Measurements from ENCODE around the gene DYDC2. TPM values are rescaled to one million over a fixed set of nuclear protein-coding genes. Genes with fewer than 3 reads are reported as not detected.

Gene DYDC2
- total RNA-seq, 1 experiment from 2014 or later = 2.8 TPM

DNA sequence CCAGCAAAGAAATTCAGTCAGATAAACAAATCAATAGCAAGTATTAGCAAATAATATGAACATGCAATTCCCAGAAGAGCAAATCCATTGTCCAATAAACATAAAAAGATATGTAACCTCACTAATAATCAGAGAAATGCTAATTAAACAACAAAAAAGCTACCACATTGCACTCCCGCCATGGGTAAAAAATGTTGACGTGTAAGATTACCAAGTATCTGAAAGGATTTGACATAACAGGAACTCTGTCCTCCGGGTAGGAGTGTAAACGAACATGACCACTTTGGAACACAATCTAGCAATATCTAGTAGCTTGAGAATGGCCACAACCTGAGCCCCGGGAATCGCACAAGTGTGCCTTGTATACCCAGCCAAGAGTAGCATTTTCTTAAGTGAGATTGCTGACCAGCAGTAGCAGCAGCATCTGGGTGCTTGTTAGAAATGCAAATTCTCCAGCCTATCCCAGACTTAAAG lies 31.7 kb upstream of the DYDC2 start:
- Histone ChIP-seq H3K56ac (ENCODE audit: insufficient read length, low read depth, low read length) (no peak overlapping the region), H2BK5ac (ENCODE audit: insufficient read length, low read length) (no peak overlapping the region), H3K79me2 (ENCODE audit: insufficient read depth, low read length) (no peaks in the 10 kb centered on the region), H2BK15ac (ENCODE audit: low read depth, low read length) (no peak overlapping the region), H3K4me1 (ENCODE audit: insufficient read depth, low read length) (no peaks in the 10 kb centered on the region; the same call in 1 of the 2 replicates), H3K27me3 (ENCODE audit: insufficient read depth, low read length) (no peaks in the 10 kb centered on the region), H3K27ac (ENCODE audit: insufficient read length, low read depth, low read length) (no peak overlapping the region), H3K79me1 (ENCODE audit: insufficient read depth, low read depth, low read length, poor library complexity, severe bottlenecking) (no peaks in the 10 kb centered on the region), H3K14ac (ENCODE audit: insufficient read depth, low read length) (no peak overlapping the region), H3K4me2 (ENCODE audit: insufficient read depth, insufficient read length, low read length) (no peak overlapping the region), H2AFZ (ENCODE audit: low read length) (no peak overlapping the region), H3K9me3 (ENCODE audit: control insufficient read depth, low read depth, low read length) (no peaks in the 10 kb centered on the region), H4K91ac (ENCODE audit: insufficient read length, low read depth, low read length) (no peak overlapping the region), H3K4ac (ENCODE audit: low read depth, low read length) (no peak overlapping the region), H4K20me1 (ENCODE audit: control insufficient read depth, insufficient read depth, insufficient read length) (no peaks in the 10 kb centered on the region), H2BK120ac (ENCODE audit: low read depth, low read length, poor library complexity, severe bottlenecking) (no peak overlapping the region), H2AK5ac (ENCODE audit: insufficient read length, low read length) (no peak overlapping the region), H3K9ac (ENCODE audit: extremely low read depth, insufficient read length, low read length) (no peak overlapping the region), H2BK20ac (ENCODE audit: low read depth, low read length, poor library complexity, severe bottlenecking) (no peak overlapping the region), H2BK12ac (ENCODE audit: insufficient read length, low read depth, low read length) (no peak overlapping the region), H3T11ph (ENCODE audit: low read length) (no peak overlapping the region), H3K18ac (ENCODE audit: insufficient read length, low read depth, low read length) (no peak overlapping the region), H3K23me2 (ENCODE audit: insufficient read length, low read depth, low read length, poor library complexity, severe bottlenecking) (no peaks in the 10 kb centered on the region), H3K23ac (ENCODE audit: insufficient read length, low read depth, low read length) (no peak overlapping the region), H4K8ac (replicated peaks; ENCODE audit: insufficient read length, low read depth, low read length) (no peak overlapping the region), H4K5ac (ENCODE audit: insufficient read length, low read depth, low read length) (no peak overlapping the region)
- no peak for DNase-seq
- no peak overlapping the region for H3K4me3 Mint-ChIP-seq
- H3K27ac Mint-ChIP-seq = no peak overlapping the region
- no peaks in the 10 kb centered on the region for H3K27me3 Mint-ChIP-seq (ENCODE audit: low read depth)
- no CpG with 5 or more reads among the region's 6 CpGs for WGBS (ENCODE audit: extremely low coverage, insufficient read length, low lambda C conversion rate)
- no peaks in the 10 kb centered on the region for H3K36me3 Mint-ChIP-seq (ENCODE audit: insufficient read depth in 1 of 3, low read depth in 3 of 3)
- H3K4me1 Mint-ChIP-seq = peaks cover 6 to 12% of the 10 kb centered on the region in 2 experiments
- H3K9me3 Mint-ChIP-seq = no peaks in the 10 kb centered on the region
- TF ChIP-seq, protein P1, sequence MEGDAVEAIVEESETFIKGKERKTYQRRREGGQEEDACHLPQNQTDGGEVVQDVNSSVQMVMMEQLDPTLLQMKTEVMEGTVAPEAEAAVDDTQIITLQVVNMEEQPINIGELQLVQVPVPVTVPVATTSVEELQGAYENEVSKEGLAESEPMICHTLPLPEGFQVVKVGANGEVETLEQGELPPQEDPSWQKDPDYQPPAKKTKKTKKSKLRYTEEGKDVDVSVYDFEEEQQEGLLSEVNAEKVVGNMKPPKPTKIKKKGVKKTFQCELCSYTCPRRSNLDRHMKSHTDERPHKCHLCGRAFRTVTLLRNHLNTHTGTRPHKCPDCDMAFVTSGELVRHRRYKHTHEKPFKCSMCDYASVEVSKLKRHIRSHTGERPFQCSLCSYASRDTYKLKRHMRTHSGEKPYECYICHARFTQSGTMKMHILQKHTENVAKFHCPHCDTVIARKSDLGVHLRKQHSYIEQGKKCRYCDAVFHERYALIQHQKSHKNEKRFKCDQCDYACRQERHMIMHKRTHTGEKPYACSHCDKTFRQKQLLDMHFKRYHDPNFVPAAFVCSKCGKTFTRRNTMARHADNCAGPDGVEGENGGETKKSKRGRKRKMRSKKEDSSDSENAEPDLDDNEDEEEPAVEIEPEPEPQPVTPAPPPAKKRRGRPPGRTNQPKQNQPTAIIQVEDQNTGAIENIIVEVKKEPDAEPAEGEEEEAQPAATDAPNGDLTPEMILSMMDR (conservative IDR thresholded peaks at IDR 0.05) = no peak
